ENCODE measurements around the gene BST2.
A peak's percentile ranks its signal among the peaks of the same experiment; 100 is the strongest.

BST2 gene

DNA sequence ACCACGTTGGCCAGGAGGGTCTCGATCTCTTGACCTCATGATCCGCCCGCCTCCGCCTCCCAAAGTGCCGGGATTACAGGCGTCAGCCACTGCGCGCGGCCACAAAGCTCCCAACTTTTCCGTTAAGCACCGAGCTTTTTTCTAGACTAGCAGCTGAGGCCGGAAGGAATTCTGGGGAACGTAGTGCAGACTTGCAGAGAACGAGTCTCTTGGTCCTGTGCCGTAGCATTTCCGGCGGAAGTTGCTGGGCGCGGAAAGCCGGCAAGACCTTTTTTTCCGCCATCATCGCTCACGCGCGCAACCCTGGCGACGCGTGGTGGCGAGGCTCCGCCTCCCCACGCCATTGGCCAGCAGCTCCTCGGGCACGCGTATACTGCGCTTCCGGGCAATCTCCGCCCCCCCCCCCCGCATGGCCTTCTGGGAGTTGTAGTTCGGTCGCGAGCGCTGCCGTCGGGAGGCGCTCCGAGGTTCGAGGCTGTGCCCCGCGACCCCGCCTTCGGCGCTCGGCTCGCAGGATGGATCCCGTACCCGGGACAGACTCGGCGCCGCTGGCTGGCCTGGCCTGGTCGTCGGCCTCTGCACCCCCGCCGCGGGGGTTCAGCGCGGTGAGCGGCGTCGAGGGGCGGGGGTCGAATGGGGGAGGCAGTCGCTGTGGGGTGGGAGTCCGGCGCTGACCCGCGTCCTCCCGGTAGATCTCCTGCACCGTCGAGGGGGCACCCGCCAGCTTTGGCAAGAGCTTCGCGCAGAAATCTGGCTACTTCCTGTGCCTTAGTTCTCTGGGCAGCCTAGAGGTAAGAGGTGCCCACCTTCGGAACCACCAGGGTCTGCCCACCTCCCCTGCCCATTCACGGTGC lies 14.4 kb upstream of the BST2 start, which contains the start of gene MVB12A:
Gene MVB12A (plus strand): TSS at position 427 of the 854 bp plus-strand sequence. CDS start 89 bp downstream, at position 516.
- DNase-seq (ENCODE audit: low spot score): peak; percentile 99

DNA sequence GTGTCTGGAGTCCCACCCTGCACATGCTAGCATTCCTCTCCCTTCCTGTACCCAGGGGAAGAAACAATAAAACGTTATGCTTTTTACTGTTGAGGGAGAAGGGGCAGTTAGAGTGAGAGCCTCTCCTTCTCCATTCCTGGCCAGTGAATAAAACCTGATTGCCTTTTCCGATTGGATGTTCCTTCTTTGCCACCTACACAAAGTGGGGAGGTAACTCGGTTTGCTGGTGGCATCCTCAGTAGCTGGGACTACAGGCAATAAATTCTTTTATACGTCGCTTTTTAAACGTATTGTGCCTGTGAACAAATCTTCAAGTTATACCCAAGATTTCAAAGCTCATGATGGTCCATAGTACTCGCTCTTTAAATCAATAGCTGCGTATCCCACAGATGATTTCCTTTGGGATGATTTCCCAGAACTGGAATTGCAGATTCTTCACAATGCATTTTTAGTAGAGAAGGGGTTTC lies 13.8 kb upstream of the BST2 start:
- DNase-seq (ENCODE audit: low spot score): no peak

DNA sequence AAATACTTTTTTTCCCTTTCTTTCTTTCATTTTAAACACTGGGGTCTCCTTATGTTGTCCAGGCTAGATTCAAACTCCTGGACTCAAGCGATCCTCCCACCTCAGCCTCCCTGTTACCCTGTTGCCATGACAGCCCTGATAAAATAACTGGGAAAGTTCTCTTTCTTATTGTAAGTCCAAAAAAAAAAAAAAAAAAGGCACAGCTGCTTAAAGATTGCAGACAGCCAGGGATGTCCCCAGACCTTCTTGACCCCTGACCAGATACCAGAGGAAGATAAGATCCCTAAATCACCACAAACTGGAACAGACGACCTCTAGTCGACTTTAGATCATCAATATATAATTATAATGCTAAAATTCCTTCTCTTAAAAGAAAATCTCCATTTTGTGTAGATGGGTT lies 13.3 kb upstream of the BST2 start:
- no peak for DNase-seq (ENCODE audit: low spot score)

DNA sequence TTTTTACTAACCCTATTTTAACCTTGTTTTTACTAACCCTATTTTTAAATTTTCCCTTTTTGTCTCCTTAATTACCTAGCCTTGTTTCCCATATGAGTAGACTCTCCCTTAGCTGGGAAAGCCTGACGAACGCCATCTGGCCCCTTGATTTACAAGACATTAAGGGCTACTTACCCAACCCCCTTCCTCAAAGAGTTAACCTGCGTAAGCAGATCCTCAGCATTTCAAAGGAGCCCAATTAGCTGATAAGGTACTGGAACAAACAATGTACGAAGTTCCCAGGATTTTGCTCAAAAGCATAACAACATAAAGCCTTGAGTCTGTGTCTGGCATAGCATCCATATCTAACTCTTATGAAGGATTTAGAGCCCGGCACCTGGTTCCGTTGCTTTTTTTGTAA lies 9.7 kb upstream of the BST2 start:
- no peak for DNase-seq (ENCODE audit: low spot score)

DNA sequence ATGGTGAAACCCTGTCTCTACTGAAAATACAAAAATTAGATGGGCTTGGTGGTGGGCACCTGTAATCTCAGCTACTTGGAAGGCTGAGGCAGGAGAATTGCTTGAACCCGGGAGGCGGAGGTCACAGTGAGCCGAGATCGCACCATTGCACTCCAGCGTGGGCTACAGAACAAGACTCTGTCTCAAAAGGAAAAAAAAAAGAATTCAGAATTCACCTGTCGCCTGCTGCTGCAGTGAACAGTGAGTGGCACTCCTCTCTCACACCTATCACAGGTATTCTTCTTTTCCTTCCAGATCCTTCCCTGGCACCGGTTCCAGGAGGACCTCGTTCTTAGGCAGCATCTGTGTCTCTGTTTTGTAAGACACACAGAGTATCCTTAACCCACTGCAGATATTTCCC lies 8.7 kb upstream of the BST2 start:
- DNase-seq (ENCODE audit: low spot score): no peak

DNA sequence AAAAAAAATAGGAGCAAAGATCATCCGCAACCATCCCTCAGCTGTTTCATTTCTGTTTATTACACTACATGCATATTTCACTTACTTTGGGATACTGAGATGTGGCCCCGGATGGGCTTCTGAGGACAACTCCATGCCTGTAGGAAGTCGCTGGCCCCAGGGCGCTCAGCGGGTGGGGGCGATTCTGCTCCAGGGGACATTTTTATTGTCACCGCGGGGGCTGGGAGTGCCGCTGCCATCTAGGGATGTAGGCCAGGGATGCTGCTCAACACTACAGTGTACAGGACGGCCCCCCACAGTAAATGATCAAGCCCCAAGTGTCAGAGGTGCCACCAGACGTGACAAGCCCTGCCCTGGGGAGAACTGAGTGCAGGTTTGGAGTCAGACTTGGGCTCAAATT lies 6.4 kb upstream of the BST2 start:
- no peak for DNase-seq (ENCODE audit: low spot score)

DNA sequence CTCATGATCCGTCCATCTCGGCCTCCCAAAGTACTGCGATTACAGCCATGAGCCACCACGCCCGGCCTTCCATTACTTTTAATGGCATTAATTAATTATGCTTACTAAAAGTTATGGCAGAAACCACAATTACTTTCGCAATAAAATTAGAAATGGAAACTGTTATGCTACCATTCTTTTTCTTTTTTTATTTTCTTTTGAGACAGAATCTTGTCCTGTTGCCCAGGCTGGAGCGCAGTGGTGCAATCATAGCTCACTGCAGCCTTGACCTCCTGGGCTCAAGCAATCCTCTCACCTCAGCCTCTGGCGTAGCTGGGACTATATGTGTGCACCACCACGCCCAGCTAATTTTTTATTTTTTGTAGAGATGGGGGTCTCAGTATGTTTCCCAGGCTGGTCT lies 4.6 kb upstream of the BST2 start:
- no peak for DNase-seq (ENCODE audit: low spot score)

DNA sequence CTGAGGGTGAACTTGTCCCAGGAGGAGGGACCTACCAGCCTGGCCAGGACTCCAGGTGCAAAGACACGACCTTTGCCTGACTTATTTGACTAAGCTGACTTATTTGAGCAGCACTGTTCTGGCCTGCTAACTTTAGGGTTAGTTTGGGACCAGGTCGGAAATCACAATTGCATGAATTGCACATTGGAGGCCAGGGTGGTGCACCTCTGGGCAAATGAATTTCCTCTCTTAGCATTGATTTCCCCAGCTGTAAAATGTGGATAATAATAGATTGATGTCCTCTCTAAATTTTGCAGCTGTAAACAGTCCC lies 1.4 kb upstream of the BST2 start:
- no peak for DNase-seq (ENCODE audit: low spot score)

DNA sequence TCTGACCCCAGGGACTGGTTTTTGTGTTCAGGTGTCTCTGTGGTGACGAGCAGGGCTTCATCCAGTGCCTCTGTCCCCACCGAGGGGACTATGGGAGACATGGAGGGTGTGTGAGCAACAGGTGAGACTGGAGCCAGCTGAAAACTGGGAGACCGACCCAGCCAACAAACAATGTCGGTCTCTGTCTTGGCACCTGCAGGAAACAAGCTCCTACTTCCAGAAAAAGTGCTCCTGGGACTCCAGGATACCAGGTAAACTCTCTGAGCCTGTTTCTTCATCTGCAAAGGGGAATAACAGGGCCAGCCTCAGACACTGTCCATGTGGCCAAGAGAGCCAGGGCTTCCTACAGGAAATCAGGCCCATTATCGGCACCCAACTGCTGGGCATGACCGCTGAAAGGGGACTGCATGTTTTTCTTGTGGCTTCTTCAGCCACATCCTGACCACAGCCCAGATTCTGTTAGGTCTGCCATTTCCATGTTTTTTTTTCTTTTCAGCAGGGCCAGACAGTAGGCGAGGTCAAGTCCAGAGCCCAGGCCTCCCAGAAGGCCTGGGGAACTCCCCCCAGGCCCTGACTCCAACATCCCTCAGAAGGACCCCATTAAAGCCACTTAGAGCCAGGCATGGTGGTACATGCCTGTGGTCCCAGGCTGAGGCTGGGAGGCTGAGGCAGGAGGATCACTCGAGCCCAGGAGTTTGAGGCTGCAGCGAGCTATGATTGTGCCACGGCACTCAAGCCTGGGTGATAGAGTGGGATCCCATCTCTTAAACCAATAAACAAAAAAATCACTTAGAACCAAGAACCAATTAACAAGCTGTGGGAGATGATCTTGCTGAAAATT lies 836 bp upstream of the BST2 start:
- peak; percentile 86 for DNase-seq (ENCODE audit: low spot score)

DNA sequence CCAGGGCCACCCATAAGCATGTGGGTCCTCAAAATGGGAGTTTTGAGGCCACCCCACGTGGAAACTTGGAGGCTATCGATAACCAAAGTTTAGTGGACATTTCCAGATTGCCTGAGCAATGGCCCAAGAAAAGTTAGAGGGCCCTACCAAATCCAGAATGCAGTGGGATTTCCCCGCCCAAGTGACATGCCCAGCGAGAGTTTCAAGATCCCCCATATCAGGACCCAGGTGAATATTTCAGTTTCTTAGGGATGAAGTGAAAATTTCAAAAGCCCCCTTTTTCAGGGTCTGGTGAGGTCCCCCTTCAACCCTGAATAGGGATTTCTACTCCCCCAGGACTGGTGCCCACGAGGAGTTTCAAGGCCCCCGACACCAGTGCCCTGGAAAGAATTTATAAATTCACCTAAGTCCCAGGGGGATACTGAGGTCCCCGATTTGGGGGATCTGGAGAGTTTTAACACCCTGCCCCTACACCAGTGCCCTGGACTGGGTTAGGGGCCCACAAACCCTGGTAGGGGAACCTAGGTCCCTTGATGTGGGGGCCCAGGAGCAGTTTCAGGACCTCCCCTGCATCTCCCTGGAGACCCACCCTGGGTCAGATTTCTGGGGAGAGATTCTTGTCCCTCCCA lies 695 bp downstream of the BST2 start:
- no peak for DNase-seq (ENCODE audit: low spot score)

DNA sequence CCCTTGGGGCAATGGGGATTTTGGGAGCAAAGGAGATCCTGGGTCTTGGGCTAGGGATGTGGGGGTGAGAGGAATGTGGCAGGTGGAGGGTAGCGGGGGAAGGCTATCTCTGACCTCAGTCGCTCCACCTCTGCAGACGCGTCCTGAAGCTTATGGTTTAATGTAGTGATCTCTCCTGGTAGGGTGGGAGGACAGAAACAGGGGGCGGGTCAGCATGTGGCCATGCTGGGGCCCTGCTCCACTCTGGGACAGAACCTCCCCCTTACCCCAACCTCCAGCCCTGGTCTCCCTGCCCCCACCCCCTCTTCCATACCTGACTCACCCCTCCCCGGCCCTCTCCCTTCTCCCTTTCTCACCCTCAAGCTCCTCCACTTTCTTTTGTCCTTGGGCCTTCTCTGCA lies 1.4 kb downstream of the BST2 start:
- DNase-seq (ENCODE audit: low spot score): no peak

DNA sequence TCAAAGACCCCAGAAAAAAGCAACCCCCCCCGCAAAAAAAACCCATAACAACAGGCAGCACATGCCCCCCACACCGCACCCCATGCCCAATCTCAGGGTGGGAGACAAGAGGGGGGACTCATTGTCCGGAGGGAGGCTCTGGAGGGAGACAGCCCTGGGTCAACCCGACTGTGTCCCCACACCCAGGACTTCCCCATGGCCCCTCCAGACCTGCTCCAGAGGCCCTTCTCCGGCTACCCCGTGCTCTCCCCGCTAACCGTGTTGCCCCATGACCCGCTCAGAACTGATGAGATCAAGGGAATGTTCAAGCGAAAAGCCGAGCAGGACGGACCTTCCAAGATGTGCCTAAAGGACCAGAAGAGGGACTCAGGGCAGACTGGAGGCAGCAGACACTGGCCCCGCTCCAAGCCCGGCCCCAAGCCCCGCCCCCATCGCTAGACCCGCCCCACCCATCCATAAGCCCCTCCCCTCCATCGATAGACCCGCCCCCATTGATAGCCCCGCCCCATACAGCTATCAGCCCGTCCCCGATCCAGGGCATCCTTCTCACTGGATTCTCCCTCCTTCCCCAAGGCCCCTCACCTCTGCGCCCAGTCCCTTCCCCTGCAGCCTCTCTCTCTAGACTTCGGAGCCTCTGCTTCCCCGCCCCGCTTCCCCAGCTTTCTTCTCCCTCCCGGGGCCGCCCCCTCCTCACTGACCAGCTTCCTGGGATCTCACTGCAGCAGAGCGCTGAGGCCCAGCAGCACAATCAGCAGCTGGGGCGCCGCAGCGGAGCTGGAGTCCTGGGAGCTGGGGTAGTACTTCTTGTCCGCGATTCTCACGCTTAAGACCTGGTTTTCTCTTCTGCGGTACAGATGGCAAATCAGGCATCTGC lies 2.2 kb downstream of the BST2 start:
- DNase-seq (ENCODE audit: low spot score): no peak

DNA sequence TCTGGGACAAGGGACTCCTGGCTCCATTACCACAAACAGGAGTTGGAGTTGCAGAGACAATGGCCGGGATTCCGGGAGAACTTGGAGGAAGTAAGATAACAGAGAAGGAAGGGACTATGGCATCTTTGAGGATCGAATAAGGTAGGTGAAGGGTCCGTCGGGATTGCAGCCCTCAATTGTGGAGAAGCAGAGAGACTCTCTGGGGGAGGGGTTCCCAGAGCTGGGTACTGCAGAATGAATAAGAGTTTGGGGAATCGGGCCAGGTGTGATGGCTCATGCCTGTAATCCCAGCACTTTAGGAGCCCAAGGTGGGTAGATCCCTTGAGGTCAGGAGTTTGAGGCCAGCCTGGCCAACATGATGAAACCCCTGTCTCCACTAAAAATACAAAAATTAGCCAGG lies 3.8 kb downstream of the BST2 start:
- no peak for DNase-seq (ENCODE audit: low spot score)

DNA sequence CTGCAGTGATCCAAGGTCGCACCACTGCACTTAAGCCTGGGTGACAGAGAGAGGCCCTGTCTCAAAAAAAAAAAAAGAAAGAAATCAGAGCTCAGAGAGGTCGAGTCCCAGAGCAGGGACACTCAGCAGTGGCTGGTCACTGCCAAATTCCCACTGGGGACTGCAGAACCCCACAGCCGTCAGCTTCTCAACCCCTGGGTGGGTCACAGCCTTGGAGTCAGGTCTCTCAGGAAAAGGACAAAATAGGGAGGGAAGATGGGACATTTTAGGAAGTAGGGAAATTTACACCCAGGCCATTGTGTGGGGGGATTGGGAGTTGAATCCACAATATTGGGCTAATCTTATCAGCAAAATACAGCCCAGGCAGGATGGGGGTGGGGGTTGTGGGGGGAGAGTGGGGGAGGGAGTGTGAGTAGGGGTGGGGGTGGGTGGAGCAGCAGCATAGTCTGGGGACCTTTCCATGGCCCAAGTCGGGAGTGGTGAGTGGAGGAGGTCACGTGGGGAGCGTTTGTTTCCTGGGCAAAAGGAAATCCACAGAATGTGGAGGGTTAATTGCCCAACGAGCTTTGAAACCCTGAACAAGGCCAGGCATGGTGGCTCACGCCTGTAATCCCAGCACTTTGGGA lies 6.4 kb downstream of the BST2 start:
- DNase-seq (ENCODE audit: low spot score): no peak

DNA sequence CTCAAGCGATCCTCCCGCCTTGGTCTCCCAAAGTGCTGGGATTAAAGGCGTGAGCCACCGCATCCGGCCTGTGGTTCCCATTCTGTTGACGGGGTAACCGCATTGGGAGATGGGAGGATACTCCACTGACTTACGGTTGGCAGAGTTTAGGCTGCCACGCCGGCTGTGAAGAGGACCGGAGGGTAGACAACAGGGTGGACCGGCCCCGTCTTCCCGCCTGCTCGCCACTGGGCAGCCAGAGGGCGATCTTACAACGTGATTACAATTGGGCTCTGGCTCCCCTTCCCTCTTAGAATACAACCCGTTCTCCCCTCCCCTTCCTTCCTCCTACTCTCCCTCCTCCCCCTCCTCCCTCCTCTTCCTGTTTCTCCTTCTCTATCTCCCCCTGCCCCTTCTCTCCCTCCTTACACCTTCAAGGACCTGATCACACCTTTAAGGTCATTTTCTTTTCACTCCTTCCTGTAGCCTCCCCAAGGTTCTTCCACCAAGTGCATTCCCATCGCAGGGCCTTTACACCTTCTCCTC lies 10.5 kb downstream of the BST2 start:
- no peak for DNase-seq (ENCODE audit: low spot score)

DNA sequence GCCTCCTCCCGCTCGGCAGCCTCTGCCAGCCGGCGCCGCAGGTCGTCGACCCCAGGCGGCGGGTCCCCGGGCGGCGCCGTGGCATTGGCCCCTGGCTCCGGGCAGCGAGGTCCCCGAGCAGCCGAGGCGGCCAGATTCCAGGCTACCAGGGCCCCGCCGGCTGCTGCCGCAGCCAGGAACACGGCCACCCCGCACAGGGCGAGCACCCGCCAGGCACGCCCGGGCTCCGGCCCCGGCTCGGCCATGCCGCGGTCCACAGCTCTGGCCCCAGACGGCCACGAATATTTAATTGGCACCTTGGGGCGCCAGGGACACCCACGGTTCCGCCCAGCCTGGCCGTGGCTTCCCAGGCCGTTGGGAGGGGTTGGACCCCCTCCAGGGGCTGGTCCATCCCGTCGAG lies 11.5 kb downstream of the BST2 start, which contains the start of gene CCDC194:
Gene CCDC194 (minus strand): TSS at position 283 of the 400 bp plus-strand sequence. CDS start 38 bp downstream, at position 245.
- DNase-seq (ENCODE audit: low spot score): no peak

DNA sequence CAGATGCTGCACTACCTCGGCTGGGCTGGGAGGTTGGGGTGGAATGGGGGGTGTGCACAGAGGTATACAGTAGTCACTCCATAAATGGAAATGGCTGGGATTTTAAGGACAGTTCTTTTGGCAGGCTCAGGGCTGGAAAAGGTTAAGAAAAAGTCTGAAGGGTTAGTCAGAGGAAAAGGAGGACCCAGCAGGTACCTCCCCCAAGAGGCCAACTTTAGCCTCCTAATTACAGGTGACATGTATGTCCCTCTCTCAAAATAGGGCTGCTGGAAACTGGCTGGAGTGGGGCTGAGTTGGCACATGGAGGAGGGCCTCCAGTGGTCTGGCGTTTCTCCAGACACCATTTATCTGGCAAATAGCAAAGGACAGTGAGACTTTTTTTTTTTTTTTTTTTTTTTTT lies 12.4 kb downstream of the BST2 start:
- no peak for DNase-seq (ENCODE audit: low spot score)

DNA sequence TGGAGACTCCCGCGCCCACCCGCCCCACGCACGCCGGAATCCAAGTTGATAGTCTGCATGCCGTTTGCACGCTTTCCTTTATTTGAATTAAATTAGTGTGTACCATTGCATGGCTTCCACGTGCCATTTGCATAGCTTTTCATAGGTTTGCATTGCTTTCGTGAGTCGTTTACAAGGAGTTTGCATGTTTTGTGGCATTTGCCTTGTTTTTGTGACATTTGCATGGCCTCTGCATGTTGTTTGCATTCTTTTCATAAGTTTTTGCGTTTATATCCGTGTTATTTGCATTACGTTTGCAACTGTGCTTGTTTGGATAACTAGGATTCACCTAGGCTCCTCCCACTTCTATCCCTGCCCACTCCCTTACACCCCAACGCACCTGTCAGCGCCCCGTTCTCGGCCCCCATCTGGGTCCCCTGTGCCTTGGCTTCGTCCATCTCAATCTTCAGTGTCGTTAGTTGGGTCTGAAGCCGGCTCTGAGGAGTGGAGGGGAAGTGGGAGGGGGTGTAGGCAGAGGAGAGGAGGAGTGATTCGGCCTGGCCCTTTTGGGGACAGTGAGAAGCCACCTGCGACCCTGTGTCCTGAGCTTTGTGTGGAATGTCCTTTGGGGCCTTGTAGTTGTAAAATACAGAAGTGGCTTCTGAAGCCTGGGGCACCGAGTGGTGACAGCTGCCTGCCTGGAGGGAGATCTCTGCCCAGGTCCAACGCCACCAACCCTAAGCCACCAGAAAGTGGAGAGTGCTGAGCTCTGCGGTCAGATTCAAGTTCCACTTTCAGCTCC lies 13.9 kb downstream of the BST2 start:
- no peak for DNase-seq (ENCODE audit: low spot score)

DNA sequence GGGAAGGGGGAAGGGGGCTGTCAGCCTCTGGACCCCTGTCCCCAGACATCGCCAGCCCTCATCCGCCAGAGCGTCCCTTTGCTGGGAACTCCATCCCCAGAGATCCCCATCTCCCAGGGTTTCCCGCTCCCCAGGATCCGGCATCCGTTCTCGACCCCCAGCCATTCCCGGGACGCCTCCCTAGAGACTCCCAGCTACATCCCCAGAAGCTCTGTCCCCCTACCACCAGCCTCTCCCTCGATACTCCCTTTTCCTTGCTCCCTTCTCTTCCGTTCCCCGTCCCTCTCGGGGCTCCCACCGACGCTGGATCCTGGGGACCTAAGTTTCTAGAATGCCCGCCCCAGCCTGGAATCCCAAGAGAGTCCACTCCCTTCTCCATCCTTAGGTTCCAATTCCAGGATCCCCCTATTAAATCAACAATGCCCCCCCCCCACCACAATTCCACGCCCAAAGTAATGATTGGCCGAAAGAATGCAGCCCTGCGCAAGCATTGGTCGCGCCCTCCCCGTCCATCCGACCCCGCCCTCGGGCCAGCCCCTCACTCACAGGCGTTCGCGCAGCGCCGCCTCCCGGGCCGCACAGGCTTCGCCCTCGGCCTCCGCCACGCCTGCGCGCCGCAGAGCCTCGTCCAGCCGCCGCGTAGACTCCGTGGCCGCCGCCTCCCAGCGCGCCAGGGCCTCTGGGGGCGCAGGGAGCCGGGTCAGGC lies 14.6 kb downstream of the BST2 start:
- peak; percentile 85 for DNase-seq (ENCODE audit: low spot score)
